ENCODE results near the gene EPOP.

GRCh38 chr17:38669520-38669919, 5.2 kb downstream of the EPOP start:
- TF ChIP-seq CTCF (conservative IDR thresholded peaks at IDR 0.05) (no peak), ZFX (IDR thresholded peaks at IDR 0.05) (no peak)
